A673 (cell line): ENCODE data around the gene MLANA. TPM values are rescaled to one million over a fixed set of nuclear protein-coding genes. Genes with fewer than 3 reads are reported as not detected.

Source experiments
- BruUV-seq: library from RNA; stranded (reverse); fragments of 400-500 nt; replicated peaks from 2 replicates; lab custom pipeline; 2021; lab: Mats Ljungman, UMichigan
- CTCF ChIA-PET: fragments of 300-600 bp; sonication (Branson Sonifier 250); formaldehyde crosslinking; loops from one replicate; lab custom pipeline; 2022; ENCODE audit warnings: antibody characterized with exemption; lab: Charles Lee
- POLR2A ChIA-PET: fragments of 300-600 bp; sonication (Branson Sonifier 250); formaldehyde crosslinking; loops from one replicate; lab custom pipeline; 2022; ENCODE audit warnings: antibody characterized with exemption; ENCODE audit not compliant: low non-redundant PET; lab: Charles Lee
- DNase-seq: peaks from one replicate; pipeline ENCODE4 v3.0.0-alpha.2; 2015; ENCODE audit warnings: low spot score
- H3K27ac ChIP-seq: fragments of 200-600 bp; sonication (generic); 2 replicates; pipeline ENCODE4 v1.5.1; 2016; ENCODE audit warnings: mixed run types, low read depth, mild to moderate bottlenecking, mixed read lengths, antibody characterized with exemption, low read length; ENCODE audit not compliant: poor library complexity, severe bottlenecking
- H3K27me3 ChIP-seq: fragments of 200-600 bp; sonication (generic); replicated peaks from 2 replicates; pipeline ENCODE4 v1.6.1; 2017; ENCODE audit warnings: mixed run types, low read depth, mild to moderate bottlenecking, mixed read lengths, antibody characterized with exemption, low read length; ENCODE audit not compliant: insufficient read depth, poor library complexity
- H3K36me3 ChIP-seq: fragments of 200-600 bp; sonication (generic); 2 replicates; pipeline ENCODE4 v1.6.1; 2016; ENCODE audit warnings: mixed run types, mild to moderate bottlenecking, mixed read lengths, antibody characterized with exemption, low read length; ENCODE audit not compliant: insufficient read depth, poor library complexity, severe bottlenecking
- H3K4me1 ChIP-seq: fragments of 200-600 bp; sonication (generic); 2 replicates; pipeline ENCODE4 v1.6.1; 2017; ENCODE audit warnings: mixed run types, mild to moderate bottlenecking, mixed read lengths, antibody characterized with exemption, low read length; ENCODE audit not compliant: insufficient read depth, poor library complexity, severe bottlenecking
- H3K4me3 ChIP-seq: fragments of 200-600 bp; sonication (generic); 2 replicates; pipeline ENCODE4 v1.5.1; 2016; ENCODE audit warnings: low read depth, mixed run types, mild to moderate bottlenecking, mixed read lengths, low read length; ENCODE audit not compliant: poor library complexity, severe bottlenecking
- H3K9me3 ChIP-seq: fragments of 200-600 bp; sonication (generic); 2 replicates; pipeline ENCODE4 v1.6.1; 2016; ENCODE audit warnings: mixed run types, low read depth, mild to moderate bottlenecking, mixed read lengths, antibody characterized with exemption, low read length; ENCODE audit not compliant: poor library complexity, severe bottlenecking
- CTCF ChIP-seq: fragments of 300-800, 200-600 bp; sonication (generic); conservative IDR thresholded peaks from 2 replicates; pipeline ENCODE4 v1.5.1; 2017; ENCODE audit warnings: low read depth, mild to moderate bottlenecking, antibody characterized with exemption, low read length, moderate library complexity, mixed read lengths
- EZH2 ChIP-seq: fragments of 200-600 bp; sonication (generic); IDR thresholded peaks from 2 replicates; pipeline ENCODE4 v1.6.1; 2017; ENCODE audit warnings: borderline replicate concordance, low read depth, mild to moderate bottlenecking, mixed read lengths, antibody characterized with exemption, low read length; ENCODE audit not compliant: poor library complexity, severe bottlenecking
- intact Hi-C: fragments of 100-400 bp; cut with micrococcal nuclease; formaldehyde crosslinking; loops from one replicate; pipeline ENCODE4 v1.10.0; 2022; ENCODE audit not compliant: unreplicated experiment
- total RNA-seq: library from RNA; stranded (reverse); gene quantifications from 2 replicates; pipeline ENCODE4 v1.2.3, GENCODE V29; 2021

Gene MLANA
- total RNA-seq, 1 experiment from 2014 or later, result not detected

- ChIA-PET POLR2A (no interaction called here), CTCF (no interaction called here)
- Histone ChIP-seq H3K9me3 (no peaks in the 10 kb centered on the region), H3K36me3 (no peaks in the 10 kb centered on the region), H3K27me3 (no peaks in the 10 kb centered on the region), H3K27ac (no peak overlapping the region), H3K4me1 (no peaks in the 10 kb centered on the region), H3K4me3 (no peak overlapping the region)
- no peak for TF ChIP-seq CTCF
- intact Hi-C loops, result no loop called here
- no TSS peak for BruUV-seq
- DNase-seq, result no peak
Measured at GRCh38 chr9:5866685-5867084, 24.0 kb upstream of the MLANA start.

- no peaks in the 10 kb centered on the region for H3K36me3 ChIP-seq
- CTCF ChIA-PET, result no interaction called here
- no peaks in the 10 kb centered on the region for H3K27me3 ChIP-seq
- no peak overlapping the region for H3K4me3 ChIP-seq
- no peak overlapping the region for H3K27ac ChIP-seq
- intact Hi-C loops, result no loop called here
- H3K4me1 ChIP-seq, result no peaks in the 10 kb centered on the region
- no peak for DNase-seq
- no peak for TF ChIP-seq EZH2
- no peak for TF ChIP-seq CTCF
- POLR2A ChIA-PET, result no interaction called here
- BruUV-seq, result no TSS peak
- no peaks in the 10 kb centered on the region for H3K9me3 ChIP-seq
Measured at GRCh38 chr9:5868235-5868634, 22.5 kb upstream of the MLANA start.

GRCh38 chr9:5869315-5870019 lies 21.2 kb upstream of the MLANA start:
- BruUV-seq, result no TSS peak
- Histone ChIP-seq H3K9me3 (no peaks in the 10 kb centered on the region), H3K36me3 (no peaks in the 10 kb centered on the region), H3K4me3 (no peak overlapping the region), H3K4me1 (no peaks in the 10 kb centered on the region), H3K27me3 (no peaks in the 10 kb centered on the region), H3K27ac (no peak overlapping the region)
- ChIA-PET POLR2A (interaction anchor here (0.6 kb wide), 1 partner anchor 83 kb away, joined by 3 read pairs; no protein-coding TSS in a partner anchor), CTCF (no interaction called here)
- intact Hi-C loops, result no loop called here
- peak; percentile 46 for TF ChIP-seq CTCF
- no peak for TF ChIP-seq EZH2
- DNase-seq, result no peak
